HG03439 (cell line): ENCODE measurements around the gene TGFBR3.

Experiments
- ATAC-seq: cut with Tn5 transposase; IDR thresholded peaks from one replicate; pipeline ENCODE4 v1.9.1; 2021; ENCODE audit warnings: mild to moderate bottlenecking, moderate library complexity; ENCODE audit not compliant: unreplicated experiment

Gene TGFBR3

DNA sequence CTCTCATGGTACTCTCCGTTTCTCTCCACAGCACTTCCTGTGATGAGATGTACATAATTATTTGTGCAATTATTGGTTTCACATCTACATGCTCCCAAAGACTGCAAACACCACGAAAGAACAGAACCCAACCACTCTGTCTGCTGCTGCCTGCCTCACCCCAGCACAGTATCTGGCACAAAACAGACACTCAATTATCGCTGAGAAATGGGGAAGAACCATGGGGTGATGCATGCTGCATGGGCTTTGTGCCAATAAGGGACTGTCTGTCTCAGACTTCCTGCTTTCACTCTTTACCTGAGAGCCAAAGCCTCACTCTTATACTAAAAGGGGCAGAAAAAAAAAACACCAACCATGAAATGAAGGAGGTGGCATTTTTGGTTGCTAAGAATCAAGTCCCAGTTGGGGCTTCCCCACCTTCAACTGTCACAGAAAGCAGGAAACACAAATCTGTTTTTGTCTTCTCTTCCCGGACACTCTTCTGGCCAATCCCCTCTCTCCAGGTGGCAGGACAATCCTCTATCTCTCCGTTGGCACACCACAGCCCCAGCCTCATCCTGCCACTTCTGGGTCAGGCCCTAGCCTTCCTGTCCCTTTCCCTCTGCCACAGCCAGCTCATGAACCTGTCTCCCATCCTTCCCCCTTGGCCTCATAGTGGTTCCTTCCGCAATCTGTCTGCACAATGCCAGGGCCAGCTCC is 82.0 kb downstream of the TGFBR3 start:
- ATAC-seq, result peak; percentile 83

- no peak for ATAC-seq
Observed at GRCh38 chr1:91803123-91803522, 82.8 kb downstream of the TGFBR3 start.

DNA sequence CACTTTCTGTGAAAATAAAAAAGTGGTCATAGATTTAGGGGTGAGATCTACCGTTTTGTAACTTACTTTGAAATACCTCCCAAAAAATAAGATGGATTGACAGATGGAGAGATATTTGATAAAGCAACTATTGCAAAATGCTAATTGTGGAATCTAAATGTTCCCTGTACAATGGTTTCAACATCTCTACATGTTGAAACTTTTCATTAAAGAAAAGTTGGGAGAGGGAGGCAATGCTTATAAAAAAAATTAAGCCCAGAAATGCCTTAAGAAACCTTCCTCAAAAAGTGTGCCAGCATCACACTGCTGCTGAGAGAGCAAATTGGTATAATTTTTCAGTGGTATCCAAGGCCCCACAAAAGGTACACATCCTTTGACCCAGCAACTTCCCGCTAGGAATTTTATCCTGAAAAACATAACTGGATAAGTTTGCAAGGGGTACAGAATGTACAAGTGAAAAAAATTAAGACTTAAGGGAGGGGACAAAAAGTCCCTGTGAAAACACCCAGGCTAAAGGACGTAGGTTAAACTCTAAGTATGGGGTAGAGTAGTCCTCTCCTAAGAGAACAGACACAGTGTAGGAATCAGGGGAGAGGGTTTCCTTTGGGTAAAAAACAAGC is 84.3 kb downstream of the TGFBR3 start:
- no peak for ATAC-seq

DNA sequence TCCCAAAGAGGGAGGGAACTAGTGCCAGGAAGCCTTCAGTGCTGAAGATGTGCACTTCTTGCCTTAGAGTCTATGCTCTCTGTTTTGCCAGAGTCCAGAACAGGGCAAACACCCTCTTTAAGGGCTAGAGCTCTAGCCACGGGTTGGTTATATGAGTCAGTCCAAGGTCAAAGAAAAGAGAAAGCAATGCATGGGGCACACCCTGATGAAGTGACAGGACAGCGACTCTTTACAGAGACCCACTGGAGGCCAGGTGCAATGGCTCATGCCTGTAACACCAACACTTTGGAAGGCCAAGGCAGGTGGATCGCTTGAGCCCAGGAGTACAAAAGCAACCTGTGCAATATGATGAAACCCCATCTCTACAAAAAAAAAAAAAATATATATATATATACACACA is 86.1 kb downstream of the TGFBR3 start:
- ATAC-seq, result no peak

GRCh38 chr1:91799159-91799558 is 86.8 kb downstream of the TGFBR3 start:
- ATAC-seq, result no peak

DNA sequence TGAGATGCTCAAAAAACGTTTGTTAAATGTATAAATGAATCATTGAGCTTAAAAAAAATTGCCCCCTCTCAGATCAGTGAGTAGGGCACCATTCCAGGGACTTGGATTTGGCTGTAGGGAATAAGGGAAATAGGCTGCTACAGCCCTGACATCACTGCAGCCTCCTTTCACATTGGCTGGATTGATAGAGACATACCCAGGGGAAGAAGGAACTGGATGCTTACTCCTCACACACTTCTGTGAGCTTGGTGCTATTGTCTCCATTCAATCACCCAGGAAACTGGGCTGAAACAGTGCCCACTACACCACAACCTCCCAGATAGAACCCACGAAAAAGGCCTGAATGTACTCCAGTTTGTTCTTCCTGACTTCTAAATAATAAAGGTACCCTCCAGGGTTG is 87.2 kb downstream of the TGFBR3 start:
- ATAC-seq, result no peak

- ATAC-seq, result no peak
Observed at GRCh38 chr1:91798241-91798648, 87.7 kb downstream of the TGFBR3 start.

DNA sequence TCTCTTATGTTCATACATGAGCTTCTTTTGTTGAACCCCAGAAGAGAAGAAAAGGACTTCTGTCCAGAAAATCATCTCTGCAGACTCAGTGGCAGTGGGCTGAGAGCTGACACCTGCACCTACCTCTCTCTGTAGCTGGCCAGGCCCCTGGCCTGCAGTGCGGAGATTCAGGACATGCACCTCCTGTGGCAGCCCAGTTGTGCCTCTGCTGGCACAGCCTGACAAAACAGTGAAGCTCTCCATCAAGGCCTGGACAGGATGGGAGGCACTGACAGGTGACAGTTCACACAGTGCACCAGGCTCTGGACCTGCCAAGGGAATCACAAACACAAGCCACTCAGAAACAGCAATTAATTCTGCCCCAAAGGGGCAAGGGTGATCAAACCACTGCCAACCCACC is 88.8 kb downstream of the TGFBR3 start:
- ATAC-seq, result no peak

- ATAC-seq, result no peak
Observed at GRCh38 chr1:91796390-91796654, 89.6 kb downstream of the TGFBR3 start.

- ATAC-seq, result no peak
Observed at GRCh38 chr1:91795591-91796389, 90.2 kb downstream of the TGFBR3 start.

DNA sequence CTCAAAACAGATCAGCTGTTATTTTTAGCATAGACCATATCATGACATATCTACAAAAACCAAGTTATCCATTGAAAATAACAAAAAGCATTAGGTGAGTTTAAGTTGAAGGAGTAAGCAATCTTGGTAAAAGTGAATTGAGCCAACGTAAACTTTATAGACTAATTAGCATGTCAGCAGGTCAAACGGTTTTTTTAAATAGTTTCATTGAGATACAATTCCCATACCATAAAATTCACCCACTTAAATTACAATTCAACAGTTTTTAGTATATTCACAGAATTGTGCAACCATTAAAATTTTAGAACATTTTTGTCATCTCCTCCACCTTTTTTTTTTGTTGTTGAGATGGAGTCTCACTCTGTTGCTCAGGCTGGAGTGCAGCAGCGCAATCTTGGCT is 92.1 kb downstream of the TGFBR3 start:
- ATAC-seq, result no peak

- no peak for ATAC-seq
Observed at GRCh38 chr1:91793189-91793588, 92.8 kb downstream of the TGFBR3 start.

DNA sequence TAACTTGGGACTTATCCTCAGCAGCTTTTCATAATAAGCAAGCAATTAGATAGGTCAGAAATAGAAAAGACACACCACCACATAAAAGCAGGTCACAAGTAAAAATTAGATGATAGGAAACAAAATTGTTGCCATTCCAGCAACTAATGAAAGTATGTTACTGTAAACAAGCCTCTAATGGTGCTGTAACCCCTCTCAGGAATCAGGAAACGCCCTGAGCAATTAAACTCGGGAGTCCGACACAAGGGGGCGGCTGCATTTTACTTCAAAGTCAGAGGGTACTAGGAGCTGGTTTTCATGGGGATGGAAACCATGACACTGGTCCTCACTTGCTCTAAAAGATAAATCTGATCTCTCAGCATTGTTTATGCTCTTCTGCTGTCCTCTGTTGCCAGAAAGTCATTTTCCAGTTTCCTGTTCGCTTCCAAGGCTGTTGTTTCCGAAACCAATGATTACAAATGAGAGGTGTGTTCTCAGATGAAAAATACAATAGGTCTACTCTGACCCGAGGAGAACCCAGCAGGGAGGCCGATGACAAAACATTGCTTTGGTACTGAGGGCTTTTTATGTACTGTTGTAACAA is 93.4 kb downstream of the TGFBR3 start:
- no peak for ATAC-seq

GRCh38 chr1:91791691-91792488 is 94.1 kb downstream of the TGFBR3 start:
- no peak for ATAC-seq

DNA sequence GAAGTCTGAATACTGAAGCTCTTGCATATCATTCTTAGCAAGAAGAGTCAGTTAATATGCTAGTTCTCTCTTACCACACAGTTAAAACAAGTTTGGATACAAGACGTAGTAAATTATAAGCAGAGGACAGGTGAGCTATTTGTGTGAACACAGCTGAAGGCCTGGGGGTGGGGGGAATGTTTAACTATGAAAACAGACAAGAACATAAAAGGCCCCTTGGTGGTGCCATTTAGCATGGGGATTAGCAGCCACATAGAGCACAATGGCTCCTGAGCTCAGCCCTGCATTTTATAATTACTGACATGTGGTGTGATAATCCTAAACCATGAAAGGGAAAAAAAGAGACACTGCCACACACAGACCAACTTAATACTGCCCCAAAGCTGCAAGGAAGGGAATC is 94.8 kb downstream of the TGFBR3 start:
- ATAC-seq, result no peak

- ATAC-seq, result no peak
Observed at GRCh38 chr1:91790392-91790791, 95.6 kb downstream of the TGFBR3 start.

GRCh38 chr1:91789273-91789997 is 96.5 kb downstream of the TGFBR3 start:
- ATAC-seq, result no peak

- no peak for ATAC-seq
Observed at GRCh38 chr1:91787919-91788318, 98.0 kb downstream of the TGFBR3 start.

DNA sequence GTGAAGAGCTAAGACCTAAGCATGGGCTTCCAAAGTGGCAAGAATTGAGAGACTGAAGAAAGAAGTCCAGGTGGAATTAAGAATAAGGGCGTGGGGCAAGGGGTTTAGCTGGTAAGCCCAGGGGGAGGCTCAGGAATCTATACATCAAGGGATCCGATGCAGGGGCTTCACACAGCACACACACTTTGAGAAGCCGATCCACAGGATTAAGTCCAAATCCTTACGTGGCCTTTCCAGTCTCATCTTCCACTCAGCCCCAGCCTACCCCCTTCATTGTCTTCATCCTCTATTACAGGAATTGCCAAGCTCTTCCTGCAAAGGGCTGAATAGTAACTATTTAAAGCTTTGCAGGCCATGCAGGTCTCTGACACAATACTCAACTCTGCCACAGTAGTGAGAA is 101.3 kb downstream of the TGFBR3 start:
- ATAC-seq, result peak; percentile 15

GRCh38 chr1:91784191-91784590 is 101.8 kb downstream of the TGFBR3 start:
- peak; percentile 73 for ATAC-seq
